ENCODE results near the gene EYS.

DNA sequence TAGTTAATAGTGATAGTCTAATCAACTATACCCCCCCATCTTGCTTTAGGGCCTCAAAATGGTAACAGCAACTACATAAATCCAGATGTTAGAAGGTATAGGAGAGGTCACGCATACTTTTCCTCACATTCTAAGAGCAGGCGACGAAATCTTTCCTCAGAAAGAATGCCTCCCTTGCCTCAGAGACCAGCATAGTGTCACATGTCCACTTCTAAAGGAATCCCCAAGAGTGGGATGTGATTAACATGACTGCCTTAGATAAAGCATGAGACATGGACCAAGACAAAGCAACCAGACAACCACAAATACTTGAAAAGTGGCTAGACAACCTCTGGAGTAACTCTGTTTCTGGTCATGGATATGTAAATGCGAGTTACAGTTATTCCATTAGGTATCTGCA lies 710.7 kb downstream of the EYS start:
- TF ChIP-seq, protein P1, sequence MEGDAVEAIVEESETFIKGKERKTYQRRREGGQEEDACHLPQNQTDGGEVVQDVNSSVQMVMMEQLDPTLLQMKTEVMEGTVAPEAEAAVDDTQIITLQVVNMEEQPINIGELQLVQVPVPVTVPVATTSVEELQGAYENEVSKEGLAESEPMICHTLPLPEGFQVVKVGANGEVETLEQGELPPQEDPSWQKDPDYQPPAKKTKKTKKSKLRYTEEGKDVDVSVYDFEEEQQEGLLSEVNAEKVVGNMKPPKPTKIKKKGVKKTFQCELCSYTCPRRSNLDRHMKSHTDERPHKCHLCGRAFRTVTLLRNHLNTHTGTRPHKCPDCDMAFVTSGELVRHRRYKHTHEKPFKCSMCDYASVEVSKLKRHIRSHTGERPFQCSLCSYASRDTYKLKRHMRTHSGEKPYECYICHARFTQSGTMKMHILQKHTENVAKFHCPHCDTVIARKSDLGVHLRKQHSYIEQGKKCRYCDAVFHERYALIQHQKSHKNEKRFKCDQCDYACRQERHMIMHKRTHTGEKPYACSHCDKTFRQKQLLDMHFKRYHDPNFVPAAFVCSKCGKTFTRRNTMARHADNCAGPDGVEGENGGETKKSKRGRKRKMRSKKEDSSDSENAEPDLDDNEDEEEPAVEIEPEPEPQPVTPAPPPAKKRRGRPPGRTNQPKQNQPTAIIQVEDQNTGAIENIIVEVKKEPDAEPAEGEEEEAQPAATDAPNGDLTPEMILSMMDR (IDR thresholded peaks at IDR 0.05) = no peak
- no peak for TF ChIP-seq POLR2AphosphoS5 (IDR thresholded peaks at IDR 0.05)
- TF ChIP-seq POLR2A (IDR thresholded peaks at IDR 0.05) = no peak

All from breast epithelium (tissue), 3 donors.